ENCODE data around the gene PBX4. TPM values are rescaled to one million over a fixed set of nuclear protein-coding genes. Genes with fewer than 3 reads are reported as not detected.

Gene PBX4
- total and polyA plus RNA-seq, 2 of the 8 experiments (the other 6 are each of a cell fraction or from before 2014, with no cell fraction given): 3.4 to 3.8 TPM

GRCh38 chr19:19652482-19653295, 34.2 kb upstream of the PBX4 start:
- no peak overlapping the region for H3K27ac ChIP-seq (ENCODE audit: low read depth, low read length)

More at GRCh38 chr19:19652482-19653295, 34.2 kb upstream of the PBX4 start:
- Histone ChIP-seq H3K27me3 (replicated peaks in 1 of 4; ENCODE audit: control insufficient read depth in 3 of 4, extremely low read depth in 1 of 4, insufficient read depth in 3 of 4, low read length in 3 of 4) (no peaks in the 10 kb centered on the region), H3K9ac (replicated peaks in 1 of 4; ENCODE audit: extremely low read depth in 1 of 4, low read depth in 3 of 4, low read length in 3 of 4) (no peak overlapping the region), H2BK12ac (ENCODE audit: low read depth, low read length) (no peak overlapping the region), H4K5ac (ENCODE audit: insufficient read length, low read depth, low read length) (no peak overlapping the region), H3K4me1 (replicated peaks in 1 of 4; ENCODE audit: control insufficient read depth in 3 of 4, insufficient read depth in 4 of 4, low read length in 3 of 4) (no peaks in the 10 kb centered on the region), H2BK5ac (ENCODE audit: low read depth, low read length) (no peak overlapping the region), H4K20me1 (replicated peaks in 1 of 2; ENCODE audit: control insufficient read depth in 1 of 2, insufficient read depth in 2 of 2, low read length in 2 of 2) (peaks cover 4 to 26% of the 10 kb centered on the region in 2 experiments), H2AK5ac (ENCODE audit: low read depth, low read length) (no peak overlapping the region), H3K23me2 (ENCODE audit: low read depth, low read length) (no peaks in the 10 kb centered on the region), H3K14ac (ENCODE audit: insufficient read length) (no peak overlapping the region), H3K4ac (replicated peaks; ENCODE audit: insufficient read length, low read depth, low read length) (no peak overlapping the region), H4K91ac (replicated peaks; ENCODE audit: insufficient read length, low read length) (no peak overlapping the region), H3K79me2 (ENCODE audit: control insufficient read depth in 1 of 2, insufficient read depth in 2 of 2, low read length in 2 of 2) (no peaks in the 10 kb centered on the region), H3K23ac (ENCODE audit: insufficient read length) (no peak overlapping the region), H3K36me3 (ENCODE audit: control insufficient read depth in 2 of 4, insufficient read depth in 4 of 4, low read length in 3 of 4) (peaks cover 44 to 86% (median 74%) of the 10 kb centered on the region in 4 experiments), H3K4me3 (ENCODE audit: extremely low read depth in 1 of 4, insufficient read depth in 2 of 4, low read depth in 3 of 4, low read length in 4 of 4) (no peak overlapping the region), H3K18ac (ENCODE audit: extremely low read depth, low read length) (no peak overlapping the region), H3K56ac (replicated peaks; ENCODE audit: insufficient read length, low read depth, low read length) (no peak overlapping the region), H3K9me3 (ENCODE audit: insufficient read depth in 2 of 2, low read depth in 1 of 2, low read length in 1 of 2) (no peaks in the 10 kb centered on the region), H3K79me1 (ENCODE audit: low read depth, low read length) (0 out of 2 replicates have a peak, but pooled peaks cover 2% of the 10 kb centered on the region), H3K4me2 (ENCODE audit: insufficient read depth in 1 of 2, low read depth in 2 of 2, low read length in 2 of 2) (no peak overlapping the region), H2AFZ (ENCODE audit: low read length) (no peak overlapping the region), H2BK120ac (replicated peaks; ENCODE audit: low read depth, low read length) (no peak overlapping the region), H4K8ac (ENCODE audit: extremely low read depth, insufficient read depth, low read length) (no peak overlapping the region), H2BK15ac (ENCODE audit: low read length) (no peak overlapping the region), H2BK20ac (ENCODE audit: low read length) (no peak overlapping the region)
- TF ChIP-seq TAF1 (IDR thresholded peaks at IDR 0.05; ENCODE audit: low read depth, low read length) (no peak), SRF (IDR thresholded peaks at IDR 0.05; ENCODE audit: low read depth, low read length) (no peak), JUN (IDR thresholded peaks at IDR 0.05; ENCODE audit: low read depth, low read length) (no peak), CHD1 (IDR thresholded peaks at IDR 0.05; ENCODE audit: low read depth, low read length) (no peak)
- DNase-seq (ENCODE audit: low read depth in 1 of 2, low spot score in 2 of 2) (no peak), FAIRE-seq (no peak)
- ChIA-PET CTCF (ENCODE audit: partially characterized antibody) (interaction anchor here (0.6 to 5.7 kb wide), 5 partner anchors 9 to 1960 kb away, joined by 3 to 38 read pairs (median 9); partner anchors contain the start of gene GMIP), POLR2A (ENCODE audit: partially characterized antibody) (interaction anchor here (0.7 to 3.8 kb wide), 6 partner anchors 7 to 90 kb away, joined by 3 to 20 read pairs (median 6); partner anchors contain the start of genes GMIP and ZNF101)
- WGBS, 2 experiments (ENCODE audit: extremely low coverage in 1 of 2, insufficient coverage in 1 of 2, insufficient read length in 1 of 2, insufficient replicate concordance in 2 of 2, low coverage in 1 of 2, low lambda C conversion rate in 2 of 2, missing lambda C conversion rate in 1 of 2): 93% methylated on average over 24 of the region's 24 CpGs; no CpG with 5 or more reads in 1 of the 2 experiments
